Neuronal stem cell (in vitro differentiated cells): ENCODE data around the gene TMEM11.

Source experiments
- DNase-seq: peaks from one replicate; pipeline ENCODE4 v3.0.0-alpha.2; 2013; ENCODE audit warnings: low spot score
- H2AFZ ChIP-seq: one replicate; pipeline ENCODE4 v1.6.1; 2013; ENCODE audit warnings: mild to moderate bottlenecking, low read length, inconsistent platforms
- H2AK5ac ChIP-seq: 2 replicates; pipeline ENCODE4 v1.6.1; 2013; ENCODE audit warnings: low read depth, mild to moderate bottlenecking, inconsistent platforms, low read length, moderate library complexity, mixed read lengths
- H2BK120ac ChIP-seq: 2 replicates; pipeline ENCODE4 v1.6.1; 2013; ENCODE audit warnings: low read depth, mild to moderate bottlenecking, inconsistent platforms, low read length, moderate library complexity, mixed read lengths
- H2BK12ac ChIP-seq: one replicate; pipeline ENCODE4 v1.6.1; 2013; ENCODE audit warnings: low read length, inconsistent platforms
- H2BK15ac ChIP-seq: 2 replicates; pipeline ENCODE4 v1.6.1; 2013; ENCODE audit warnings: mild to moderate bottlenecking, low read length, inconsistent platforms, mixed read lengths
- H2BK5ac ChIP-seq: one replicate; pipeline ENCODE4 v1.6.1; 2013; ENCODE audit warnings: inconsistent platforms, mild to moderate bottlenecking, low read length, moderate library complexity
- H3K14ac ChIP-seq: one replicate; pipeline ENCODE4 v1.6.1; 2013; ENCODE audit warnings: low read length, inconsistent platforms
- H3K18ac ChIP-seq: 2 replicates; pipeline ENCODE4 v1.6.1; 2013; ENCODE audit warnings: low read length, inconsistent platforms
- H3K23ac ChIP-seq: 2 replicates; pipeline ENCODE4 v1.6.1; 2013; ENCODE audit warnings: low read depth, mild to moderate bottlenecking, mixed read lengths, low read length, inconsistent platforms; ENCODE audit not compliant: poor library complexity
- H3K27ac ChIP-seq: replicated peaks from 3 replicates; pipeline ENCODE4 v1.5.1; 2013; ENCODE audit warnings: low read length, inconsistent platforms
- H3K27me3 ChIP-seq, 3 experiments: 2 replicates each; pipeline ENCODE4 v1.6.1; 2013; ENCODE audit warnings: low read length in 3 of 3, mild to moderate bottlenecking in 2 of 3, inconsistent platforms in 1 of 3, low read depth in 1 of 3, mixed read lengths in 1 of 3, moderate library complexity in 1 of 3; ENCODE audit not compliant: control insufficient read depth in 3 of 3, insufficient read depth in 3 of 3
- H3K36me3 ChIP-seq, 2 donors: replicated peaks in 1 of 2; 2 replicates each; pipeline ENCODE4 v1.6.1; 2013; ENCODE audit warnings: low read length in 2 of 2; ENCODE audit not compliant: control insufficient read depth in 2 of 2, insufficient read depth in 2 of 2
- H3K4ac ChIP-seq: 2 replicates; pipeline ENCODE4 v1.6.1; 2013; ENCODE audit warnings: inconsistent platforms, mild to moderate bottlenecking, low read length, moderate library complexity
- H3K4me1 ChIP-seq, 2 donors: 1 replicate in 1 of 2; 2 replicates in 1 of 2; pipeline ENCODE4 v1.6.1; 2013; ENCODE audit warnings: low read length in 2 of 2, low read depth in 1 of 2; ENCODE audit not compliant: control insufficient read depth in 2 of 2, insufficient read depth in 1 of 2
- H3K4me2 ChIP-seq: one replicate; pipeline ENCODE4 v1.6.1; 2013; ENCODE audit warnings: mild to moderate bottlenecking, low read length, inconsistent platforms; ENCODE audit not compliant: insufficient read depth, poor library complexity, severe bottlenecking
- H3K4me3 ChIP-seq, 2 donors: 2 replicates each; pipeline ENCODE4 v1.5.1; 2013; ENCODE audit warnings: low read length in 2 of 2, mild to moderate bottlenecking in 2 of 2, inconsistent platforms in 1 of 2, moderate library complexity in 1 of 2
- H3K79me1 ChIP-seq: one replicate; pipeline ENCODE4 v1.6.1; 2013; ENCODE audit warnings: low read depth, mild to moderate bottlenecking, inconsistent platforms, low read length, moderate library complexity
- H3K9ac ChIP-seq: one replicate; pipeline ENCODE4 v1.6.1; 2013; ENCODE audit warnings: mild to moderate bottlenecking, low read depth, low read length, inconsistent platforms; ENCODE audit not compliant: poor library complexity
- H3K9me3 ChIP-seq, 2 donors: replicated peaks in 1 of 2; 2 replicates each; pipeline versions ENCODE3 to v1.6.1; 2013; ENCODE audit warnings: low read length in 2 of 2, mild to moderate bottlenecking in 2 of 2, inconsistent platforms in 1 of 2, low read depth in 1 of 2, mixed read lengths in 1 of 2, moderate library complexity in 1 of 2; ENCODE audit not compliant: control insufficient read depth in 2 of 2, insufficient read depth in 1 of 2
- H4K8ac ChIP-seq: one replicate; pipeline ENCODE4 v1.6.1; 2013; ENCODE audit warnings: low read depth, mild to moderate bottlenecking, inconsistent platforms, low read length, moderate library complexity
- H4K91ac ChIP-seq: one replicate; pipeline ENCODE4 v1.6.1; 2013; ENCODE audit warnings: low read length, low read depth, mild to moderate bottlenecking, inconsistent platforms; ENCODE audit not compliant: poor library complexity
- WGBS, 2 donors: extraction: QIAGEN DNeasy Blood & Tissue Kit; methylation state at CpG; one replicate each; pipeline ENCODE4 v1.1.7; 2013; ENCODE audit warnings: missing lambda C conversion rate in 2 of 2, mixed read lengths in 1 of 2; ENCODE audit not compliant: insufficient read length in 2 of 2, insufficient replicate concordance in 1 of 2; ENCODE audit errors: extremely low coverage in 2 of 2; 5-methylcytosine and 5-hydroxymethylcytosine counted together

Gene TMEM11

GRCh38 chr17:21248500-21248899 lies 34.5 kb upstream of the TMEM11 start:
- Histone ChIP-seq H3K27me3 (peaks cover 0 to 4% (median 0%) of the 10 kb centered on the region in 3 experiments), H3K9ac (no peak overlapping the region), H4K8ac (no peak overlapping the region), H3K4me2 (no peak overlapping the region), H2BK5ac (no peak overlapping the region), H2BK15ac (no peak overlapping the region), H3K27ac (no peak overlapping the region), H2BK120ac (no peak overlapping the region), H2AK5ac (no peak overlapping the region), H3K4me1 (peaks cover 0 to 3% of the 10 kb centered on the region in 2 donors), H3K4me3 (no peak overlapping the region), H3K9me3 (no peaks in the 10 kb centered on the region), H2BK12ac (no peak overlapping the region), H3K36me3 (no peaks in the 10 kb centered on the region), H3K14ac (no peak overlapping the region), H3K79me1 (peaks cover 3% of the 10 kb centered on the region), H3K4ac (no peak overlapping the region), H3K23ac (no peak overlapping the region), H2AFZ (no peak overlapping the region), H4K91ac (no peak overlapping the region), H3K18ac (no peak overlapping the region)
- no peak for DNase-seq
- no CpG with 5 or more reads among the region's 4 CpGs for WGBS, 2 donors

DNA sequence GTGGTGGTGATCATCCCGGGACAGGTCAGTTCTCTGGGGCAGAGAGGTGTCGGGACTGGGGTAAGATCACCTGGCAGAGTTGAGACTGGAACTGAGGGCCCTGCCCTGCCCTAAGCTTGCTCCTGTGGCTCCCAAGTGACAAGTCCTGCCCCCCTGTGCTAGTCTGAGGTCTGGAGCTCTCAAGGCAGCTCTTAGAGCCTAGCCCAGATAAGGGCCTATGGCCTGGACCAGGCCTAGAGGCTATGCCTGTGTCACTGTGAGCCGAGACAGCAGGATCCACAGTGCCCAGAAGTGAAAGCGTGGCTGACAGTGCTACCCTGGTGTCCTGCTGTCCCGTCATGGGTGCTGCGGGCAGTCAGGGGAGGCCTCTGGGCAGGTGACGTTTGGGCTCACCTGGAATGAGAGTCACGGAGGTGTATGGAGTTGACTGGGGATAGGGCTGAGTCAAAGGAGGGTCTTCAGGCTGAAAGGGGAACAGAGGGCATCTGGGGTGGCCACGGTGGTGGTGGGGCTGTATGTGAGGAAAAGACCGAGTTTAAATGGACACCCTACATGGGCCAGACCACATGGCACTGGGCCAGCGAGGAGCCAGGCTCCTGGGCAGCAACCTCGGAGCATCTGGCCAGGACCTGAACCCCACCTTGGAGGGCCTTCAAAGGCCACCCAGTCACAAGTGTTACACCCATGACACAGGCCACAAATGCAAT lies 33.7 kb upstream of the TMEM11 start:
- no CpG with 5 or more reads among the region's 12 CpGs for WGBS, 2 donors
- Histone ChIP-seq H2BK15ac (no peak overlapping the region), H3K9me3 (no peaks in the 10 kb centered on the region), H3K27ac (no peak overlapping the region), H3K4ac (no peak overlapping the region), H3K4me1 (peaks cover 0 to 3% of the 10 kb centered on the region in 2 donors), H2BK5ac (peak overlapping the region; percentile 19), H3K9ac (peak overlapping the region; percentile 3), H3K36me3 (no peaks in the 10 kb centered on the region), H3K4me2 (no peak overlapping the region), H4K91ac (no peak overlapping the region), H4K8ac (no peak overlapping the region), H2AK5ac (peak overlapping the region; percentile 47), H3K27me3 (peaks cover 0 to 4% (median 0%) of the 10 kb centered on the region in 3 experiments), H3K79me1 (peaks cover 3% of the 10 kb centered on the region), H3K4me3 (no peak overlapping the region), H2BK120ac (no peak overlapping the region), H3K14ac (no peak overlapping the region), H2BK12ac (no peak overlapping the region), H3K18ac (no peak overlapping the region), H3K23ac (no peak overlapping the region), H2AFZ (no peak overlapping the region)
- no peak for DNase-seq

DNA sequence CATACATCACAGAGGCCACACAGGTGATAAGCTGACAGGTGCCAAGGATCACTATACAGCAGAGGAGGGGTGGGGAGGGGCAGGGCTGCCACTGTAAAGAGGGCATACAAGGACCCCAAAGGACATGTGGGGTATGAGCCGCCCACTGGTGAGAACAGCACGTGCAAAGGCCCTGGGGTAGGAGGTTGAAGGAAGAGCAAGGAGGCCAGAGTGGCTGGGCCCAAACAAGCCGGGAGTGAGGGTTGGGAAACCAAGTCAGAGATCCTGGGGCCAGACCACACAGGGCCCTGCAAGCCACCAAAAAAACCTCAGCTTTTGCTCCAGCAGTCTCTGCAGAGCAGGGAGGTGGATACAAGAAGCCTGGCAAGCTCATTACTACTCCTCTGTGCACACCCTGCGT lies 32.7 kb upstream of the TMEM11 start:
- peaks cover 3% of the 10 kb centered on the region for H3K79me1 ChIP-seq
- H3K36me3 ChIP-seq = no peaks in the 10 kb centered on the region
- no peak for DNase-seq
- no peak overlapping the region for H2BK120ac ChIP-seq
- no peak overlapping the region for H3K4me2 ChIP-seq
- no peak overlapping the region for H3K9ac ChIP-seq
- H2BK12ac ChIP-seq = no peak overlapping the region
- H4K8ac ChIP-seq = peak overlapping the region; percentile 88
- H3K9me3 ChIP-seq = no peaks in the 10 kb centered on the region
- peak overlapping the region; percentile 19 for H2BK5ac ChIP-seq
- no peak overlapping the region for H3K18ac ChIP-seq
- H3K4me3 ChIP-seq = no peak overlapping the region
- no peak overlapping the region for H3K4ac ChIP-seq
- no CpG with 5 or more reads among the region's 4 CpGs for WGBS, 2 donors
- no peak overlapping the region for H2BK15ac ChIP-seq
- no peak overlapping the region for H3K27ac ChIP-seq
- H3K27me3 ChIP-seq = peaks cover 0 to 1% (median 0%) of the 10 kb centered on the region in 3 experiments
- no peak overlapping the region for H3K14ac ChIP-seq
- no peak overlapping the region for H3K23ac ChIP-seq
- H2AK5ac ChIP-seq = peak overlapping the region; percentile 89
- peaks cover 2 to 3% of the 10 kb centered on the region in 2 donors for H3K4me1 ChIP-seq
- H2AFZ ChIP-seq = no peak overlapping the region
- no peak overlapping the region for H4K91ac ChIP-seq

GRCh38 chr17:21245639-21246084 lies 31.7 kb upstream of the TMEM11 start:
- Histone ChIP-seq H3K4me3 (no peak overlapping the region), H3K9ac (peak overlapping the region; percentile 78), H2BK12ac (no peak overlapping the region), H4K8ac (no peak overlapping the region), H2BK15ac (no peak overlapping the region), H2BK120ac (no peak overlapping the region), H3K14ac (no peak overlapping the region), H3K4me2 (no peak overlapping the region), H3K18ac (peak overlapping the region; percentile 35), H2BK5ac (no peak overlapping the region), H3K4me1 (peaks cover 4 to 10% of the 10 kb centered on the region in 2 donors), H3K27me3 (no peaks in the 10 kb centered on the region), H2AK5ac (peak overlapping the region; percentile 27), H3K9me3 (no peaks in the 10 kb centered on the region), H4K91ac (no peak overlapping the region), H3K27ac (no peak overlapping the region), H3K36me3 (no peaks in the 10 kb centered on the region), H3K23ac (peak overlapping the region; percentile 18), H3K79me1 (peaks cover 3% of the 10 kb centered on the region), H2AFZ (no peak overlapping the region), H3K4ac (no peak overlapping the region)
- WGBS, 2 donors = no CpG with 5 or more reads among the region's 9 CpGs
- DNase-seq = no peak
